ENCODE measurements around the gene MAP1A.

Gene MAP1A

DNA sequence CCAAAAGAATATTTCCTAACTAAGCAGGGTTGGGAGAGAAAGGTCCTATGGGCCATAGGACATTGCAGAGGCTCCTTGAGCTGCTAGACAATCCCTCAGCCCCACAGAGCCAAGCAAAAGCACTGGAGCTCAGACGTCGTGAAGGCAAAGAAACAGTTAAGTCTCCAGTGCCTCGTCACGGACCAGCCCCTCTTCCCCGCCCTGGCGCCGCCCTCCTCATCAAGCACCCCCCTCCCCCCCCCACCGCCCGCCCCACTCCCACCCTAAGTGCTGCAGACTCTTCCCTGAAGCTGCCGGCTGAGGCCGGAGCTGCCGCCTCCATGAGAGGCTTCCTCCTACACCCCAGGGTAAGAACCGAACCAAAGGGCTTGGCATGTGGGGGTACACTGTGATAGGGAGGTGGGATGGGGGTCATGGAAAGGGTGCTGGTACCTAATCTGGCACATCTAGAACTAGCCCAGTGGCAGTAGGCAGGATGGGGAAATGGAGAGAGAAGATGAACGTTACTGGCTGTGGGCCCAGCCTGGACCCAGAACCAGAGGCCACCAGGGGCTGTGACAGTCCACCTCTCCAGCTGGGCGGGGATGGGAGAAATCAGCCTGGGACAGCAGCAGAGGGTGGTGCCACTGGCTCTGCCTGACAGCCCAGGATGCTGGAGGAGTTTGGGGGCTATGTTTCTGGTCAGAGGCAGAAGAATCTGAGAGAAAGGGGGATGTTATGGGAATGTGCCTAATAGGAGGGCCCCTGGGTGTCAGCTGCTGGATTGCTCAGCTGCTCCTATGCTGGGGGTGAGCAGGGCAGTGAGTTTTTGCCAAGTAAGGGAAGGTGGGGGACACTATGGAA lies at the start of gene MAP1A:
Gene MAP1A, plus strand, starts transcription at position 255 of the 843 bp plus-strand sequence. CDS start 3,866 bp downstream, outside the sequence.
- no peak for DNase-seq

DNA sequence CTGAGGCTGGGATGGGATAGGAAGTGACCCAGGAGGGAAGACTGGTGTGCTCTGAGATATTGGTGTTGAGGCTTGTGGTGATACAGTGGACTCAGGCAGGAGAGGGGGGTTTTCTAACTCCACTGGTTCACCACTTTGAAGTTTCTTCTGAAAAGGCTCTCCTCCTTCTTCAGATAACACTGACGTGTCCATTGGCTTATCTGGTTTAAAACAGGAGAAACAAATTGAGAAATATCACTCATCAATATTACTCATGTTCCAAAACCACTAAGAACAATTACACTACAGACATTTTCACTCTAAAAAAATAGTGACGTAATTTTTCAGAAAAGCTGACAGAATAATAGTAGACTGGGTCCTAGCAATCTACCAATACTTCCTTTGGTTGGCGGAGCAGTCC lies 47.5 kb upstream of the MAP1A start:
- DNase-seq: no peak

DNA sequence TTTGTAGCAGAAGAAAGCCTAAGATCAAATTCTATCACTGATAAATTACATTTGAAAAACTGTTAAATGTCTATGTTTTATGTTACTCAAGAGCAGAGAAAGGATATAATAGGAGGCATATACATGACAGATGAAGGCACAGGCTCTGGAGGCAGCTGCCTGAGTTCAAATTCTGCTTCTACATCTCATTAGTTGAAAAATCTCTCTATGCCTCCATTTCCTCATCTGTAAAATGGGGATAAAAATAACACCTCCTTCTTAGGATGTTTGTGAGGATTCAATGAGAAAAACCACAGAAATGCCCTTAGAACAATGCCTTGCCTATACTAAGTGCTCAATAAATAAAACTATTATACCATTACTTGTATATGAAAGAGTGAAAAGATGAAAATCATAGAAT lies 45.4 kb upstream of the MAP1A start:
- DNase-seq: no peak

DNA sequence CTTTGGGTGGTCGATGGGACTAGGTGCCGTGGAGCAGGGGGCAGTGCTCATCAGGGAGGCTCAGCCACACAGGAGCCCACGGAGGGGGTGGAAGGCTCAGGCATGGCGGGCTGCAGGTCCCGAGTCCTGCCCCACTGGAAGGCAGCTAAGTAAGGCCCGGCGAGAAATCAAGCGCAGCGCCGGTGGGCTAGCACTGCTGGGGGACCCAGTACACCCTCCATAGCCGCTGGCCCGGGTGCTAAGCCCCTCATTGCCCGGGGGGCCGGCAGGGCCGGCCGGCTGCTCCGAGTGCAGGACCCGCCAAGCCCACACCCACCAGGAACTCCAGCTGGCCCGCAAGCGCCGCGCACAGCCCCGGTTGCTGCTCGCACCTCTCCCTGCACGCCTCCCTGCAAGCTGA lies 43.5 kb upstream of the MAP1A start:
- no peak for DNase-seq

DNA sequence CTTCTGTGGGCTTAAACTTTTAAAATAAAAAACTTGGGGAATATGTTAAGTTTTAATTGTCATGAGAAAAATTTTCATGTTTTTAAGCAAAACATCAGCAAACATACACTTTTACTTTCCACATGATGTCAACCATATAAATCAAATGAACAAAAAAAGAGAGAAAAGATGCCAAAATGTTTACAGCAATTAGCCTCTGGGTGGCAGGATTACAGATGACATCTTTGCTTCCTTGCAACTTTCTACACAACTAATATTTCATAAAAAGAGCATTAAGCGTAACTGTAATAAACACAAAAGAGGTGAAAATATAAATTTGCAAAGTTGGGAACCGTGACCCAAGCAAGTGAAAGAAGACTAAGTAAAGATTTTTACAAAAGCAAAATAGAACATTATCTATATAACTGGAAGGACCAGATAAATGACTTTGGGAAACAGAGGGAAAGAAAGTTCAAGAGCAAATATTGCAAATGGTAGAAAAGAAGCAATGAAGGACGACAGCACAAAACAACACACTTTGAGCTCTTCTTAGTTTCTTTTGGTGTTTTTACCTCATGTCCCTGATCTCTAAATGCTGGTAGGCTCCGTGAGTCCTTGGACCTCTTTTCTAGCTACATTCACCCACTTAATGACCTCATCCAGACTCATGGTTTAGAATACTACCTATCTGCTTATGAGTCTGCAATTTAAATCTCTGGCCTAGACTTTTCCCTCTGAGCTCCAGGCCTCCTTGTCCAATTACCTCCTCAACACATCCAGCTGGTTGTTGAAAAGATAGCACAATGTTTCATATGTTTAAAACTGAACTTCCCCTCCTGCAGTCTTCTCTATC lies 33.9 kb upstream of the MAP1A start:
- DNase-seq: no peak

DNA sequence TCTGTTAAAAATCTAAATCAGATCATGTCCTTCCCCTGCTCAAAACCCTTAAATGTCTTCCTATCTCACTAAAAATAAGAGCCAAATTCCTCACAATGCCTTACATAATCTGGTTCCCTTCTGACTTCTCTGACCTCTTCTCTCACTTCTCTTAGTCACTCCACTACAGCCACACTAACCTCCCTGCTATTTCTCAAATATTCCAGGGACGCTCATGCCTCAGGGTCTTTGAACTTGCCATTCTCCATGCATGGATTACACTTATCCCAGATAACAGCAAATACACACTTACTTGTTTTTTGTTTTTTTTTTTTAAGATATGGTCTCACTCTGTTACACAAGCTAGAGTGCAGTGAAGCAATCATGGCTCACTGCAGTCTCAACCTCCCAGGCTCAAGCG lies 33.0 kb upstream of the MAP1A start:
- no peak for DNase-seq

DNA sequence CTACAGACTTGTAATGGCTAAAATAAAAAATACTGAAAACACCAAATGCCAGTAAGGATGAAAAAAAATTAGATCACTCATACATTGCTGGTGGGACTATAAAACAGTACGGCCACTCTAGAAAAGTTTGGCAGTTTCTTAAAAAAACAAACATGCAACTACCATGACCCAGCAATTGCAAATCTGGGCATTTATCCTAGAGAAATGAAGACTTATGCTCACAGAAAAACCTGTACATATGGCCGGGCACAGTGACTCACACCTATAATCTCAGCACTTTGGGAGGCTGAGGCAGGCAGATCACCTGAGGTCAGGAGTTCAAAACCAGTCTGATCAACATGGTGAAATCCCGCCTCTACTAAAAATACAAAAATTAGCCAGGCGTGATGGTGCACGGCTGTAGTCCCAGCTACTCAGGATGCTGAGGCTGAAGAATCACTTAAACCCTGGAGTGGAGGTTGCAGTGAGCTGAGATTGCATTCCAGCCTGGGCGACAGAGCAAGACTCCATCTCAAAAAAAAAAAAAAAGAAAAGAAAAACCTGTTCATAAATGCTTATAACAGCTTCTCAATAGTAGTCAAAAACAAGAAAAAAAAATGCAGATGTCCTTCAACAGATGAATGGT lies 30.0 kb upstream of the MAP1A start:
- no peak for DNase-seq

DNA sequence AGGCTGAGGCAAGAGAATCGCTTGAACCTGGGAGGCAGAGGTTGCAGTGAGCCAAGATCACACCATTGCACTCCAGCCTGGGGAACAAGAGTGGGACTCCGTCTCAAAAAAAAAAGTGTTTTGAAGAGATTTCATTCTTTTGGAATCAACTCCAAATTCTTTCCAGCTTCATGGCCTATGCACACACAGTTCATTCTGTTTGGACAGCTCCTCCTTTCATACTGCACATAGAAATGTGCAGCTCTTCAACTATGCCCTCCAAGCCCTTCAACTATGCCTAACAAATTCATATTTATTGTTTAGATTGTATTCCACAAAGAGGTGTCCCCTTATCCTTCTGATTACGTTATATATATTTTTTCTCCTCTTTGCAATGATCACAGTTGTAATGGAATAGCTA lies 28.6 kb upstream of the MAP1A start:
- DNase-seq: no peak

DNA sequence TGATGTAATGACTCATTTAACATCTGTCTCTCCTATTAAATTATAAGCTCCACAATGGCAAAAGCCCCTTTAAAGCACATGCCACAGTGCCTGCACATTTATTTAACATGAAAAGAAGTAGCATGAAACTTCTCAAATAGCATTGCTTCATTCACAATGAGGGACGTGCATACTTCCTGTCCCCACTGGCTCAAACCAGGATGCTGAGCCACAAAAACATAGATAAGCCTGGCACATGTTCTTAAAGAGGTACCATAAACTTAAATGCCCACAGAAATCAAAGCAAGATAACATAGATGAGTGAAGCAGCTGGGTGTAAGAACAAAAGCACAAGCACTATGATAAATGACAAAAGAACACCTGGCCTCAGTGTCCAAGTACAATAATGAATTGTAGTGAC lies 28.2 kb upstream of the MAP1A start:
- DNase-seq: no peak

DNA sequence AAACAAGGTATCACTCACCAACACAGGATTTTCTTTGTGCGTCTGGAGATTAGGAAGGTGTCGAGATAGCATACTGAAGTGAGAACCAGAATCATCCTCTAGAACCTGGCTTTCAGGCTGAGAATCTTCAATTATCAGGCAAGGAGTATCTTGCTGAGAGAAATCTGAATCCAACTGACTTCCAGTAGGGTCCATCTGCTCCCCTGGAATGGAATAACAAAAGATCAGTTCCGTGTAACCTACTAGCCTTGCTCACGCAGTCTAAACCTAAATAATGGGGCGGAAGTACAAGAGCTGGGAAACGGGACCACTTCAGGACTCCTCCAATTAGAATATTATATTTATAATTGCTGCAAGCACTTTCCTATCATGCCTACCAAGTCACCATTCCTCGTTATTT lies 25.1 kb upstream of the MAP1A start:
- no peak for DNase-seq

DNA sequence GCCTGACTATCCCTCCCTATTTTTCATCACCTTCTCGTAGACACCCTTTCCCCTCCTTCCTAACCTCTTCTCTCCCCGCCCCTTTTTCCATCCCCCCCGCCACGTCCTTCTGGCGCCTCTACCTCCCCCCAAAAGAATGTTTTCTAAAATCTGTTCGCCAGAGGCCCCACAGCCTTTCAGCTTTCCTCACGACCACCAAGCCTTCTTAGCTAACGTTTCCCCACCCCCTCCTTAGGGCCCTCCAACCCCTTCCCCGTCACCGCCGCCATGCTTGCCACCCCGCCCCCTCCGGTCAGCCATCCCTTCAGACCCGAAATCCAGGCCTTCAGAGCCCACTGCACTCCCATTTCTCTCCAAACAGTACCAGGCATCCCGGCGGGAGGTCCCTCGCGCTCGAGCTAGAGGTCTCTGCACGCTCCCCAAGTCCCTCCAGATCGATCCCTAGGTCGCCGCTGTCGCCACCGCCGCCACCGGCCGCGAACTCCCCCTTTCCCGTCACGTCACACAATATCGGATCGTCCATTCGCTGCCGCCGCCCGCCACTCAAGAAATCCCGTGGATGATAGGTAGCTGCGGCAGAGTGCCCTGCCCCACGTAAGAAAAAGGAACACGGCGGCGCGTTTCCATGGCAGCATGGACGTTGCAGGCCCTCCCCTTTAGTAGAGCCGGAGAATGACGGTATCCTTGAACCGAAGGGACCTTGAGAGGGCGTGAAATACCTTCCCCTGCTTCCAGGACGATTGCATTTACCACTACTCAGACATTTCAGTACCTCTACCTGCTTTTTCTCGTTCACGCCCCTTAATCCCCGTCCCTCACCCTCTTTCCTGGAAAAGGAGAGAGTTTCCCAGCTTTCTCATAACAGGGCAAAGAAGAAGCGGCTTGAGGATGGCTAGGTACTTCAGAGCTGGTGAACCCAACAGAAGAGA lies 24.5 kb upstream of the MAP1A start, which contains the start of gene TP53BP1:
Gene TP53BP1, minus strand, starts transcription at position 484 of the 929 bp plus-strand sequence. Its CDS starts 113 bp downstream, at position 371.
- peak; percentile 91 to 96 for DNase-seq

DNA sequence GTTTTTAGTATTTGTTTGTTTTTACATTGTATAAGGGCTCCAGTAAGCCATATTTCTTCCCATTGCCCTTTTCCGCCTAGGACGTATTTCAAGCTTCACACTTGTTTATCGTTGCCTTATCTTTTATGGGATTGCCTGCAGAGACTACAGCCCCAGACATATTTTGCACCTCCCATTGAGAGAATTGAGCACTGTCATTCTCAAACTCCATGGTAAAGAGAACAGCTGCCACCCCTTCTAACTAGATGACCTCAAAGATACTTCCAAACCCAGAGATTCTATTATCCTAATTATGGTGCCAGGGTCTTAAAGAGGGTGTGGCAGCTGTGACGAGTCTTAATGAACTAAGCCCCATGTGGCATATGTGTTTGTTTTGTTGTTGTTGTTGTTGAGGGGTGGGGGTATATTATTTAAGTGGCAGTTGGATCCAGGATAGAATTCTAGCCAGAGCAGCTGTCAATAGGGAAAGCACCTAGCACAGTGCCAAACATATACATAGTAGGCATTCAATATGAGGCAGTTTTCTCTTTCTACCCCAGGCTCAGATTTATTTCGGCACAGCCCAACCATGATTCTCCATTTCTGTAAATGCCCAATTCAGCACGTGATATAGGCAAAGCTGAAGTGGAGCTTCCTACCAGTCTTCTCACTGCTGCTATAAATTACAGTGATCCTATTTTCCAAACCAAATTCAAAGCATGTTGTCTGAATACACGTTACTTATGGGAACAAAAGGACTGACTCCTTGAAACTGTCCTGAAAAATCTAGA lies 23.5 kb upstream of the MAP1A start:
- no peak for DNase-seq

DNA sequence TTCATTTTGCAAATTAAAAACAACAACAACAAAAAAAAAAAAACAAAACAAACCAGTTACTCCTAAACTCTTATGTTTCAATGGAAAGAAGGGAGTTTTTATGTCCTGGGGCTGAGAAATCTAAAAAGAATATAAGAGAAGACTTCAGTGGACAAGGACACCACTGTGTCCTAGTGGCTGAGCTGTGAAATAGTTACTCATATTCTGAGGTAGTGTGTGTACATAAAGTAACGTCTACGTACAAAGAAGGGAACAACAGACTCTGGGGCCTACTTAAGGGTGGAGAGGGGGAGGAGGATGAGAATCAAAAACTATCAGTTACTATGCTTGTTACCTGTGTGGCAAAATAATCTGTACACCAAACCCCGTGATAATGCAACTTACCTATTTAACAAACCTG lies 18.4 kb upstream of the MAP1A start:
- no peak for DNase-seq

DNA sequence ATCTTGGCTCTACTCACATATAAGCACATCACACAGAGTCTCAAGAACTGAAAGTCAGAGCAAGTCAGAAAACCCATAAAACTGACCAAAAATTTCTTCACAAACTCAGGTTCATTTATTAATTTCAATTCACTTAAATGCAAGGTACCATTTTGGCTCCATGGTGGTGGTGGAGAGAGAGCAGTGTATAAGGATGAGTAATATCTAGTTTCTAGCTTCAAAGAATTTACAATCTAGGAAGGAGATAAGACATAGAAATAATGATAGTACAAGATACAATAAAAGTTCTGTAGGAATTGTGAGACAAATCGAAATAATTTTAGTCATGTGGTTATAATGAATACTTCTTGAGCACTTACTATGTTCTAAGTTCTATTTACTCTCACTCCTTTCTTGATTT lies 17.8 kb upstream of the MAP1A start:
- DNase-seq: no peak

DNA sequence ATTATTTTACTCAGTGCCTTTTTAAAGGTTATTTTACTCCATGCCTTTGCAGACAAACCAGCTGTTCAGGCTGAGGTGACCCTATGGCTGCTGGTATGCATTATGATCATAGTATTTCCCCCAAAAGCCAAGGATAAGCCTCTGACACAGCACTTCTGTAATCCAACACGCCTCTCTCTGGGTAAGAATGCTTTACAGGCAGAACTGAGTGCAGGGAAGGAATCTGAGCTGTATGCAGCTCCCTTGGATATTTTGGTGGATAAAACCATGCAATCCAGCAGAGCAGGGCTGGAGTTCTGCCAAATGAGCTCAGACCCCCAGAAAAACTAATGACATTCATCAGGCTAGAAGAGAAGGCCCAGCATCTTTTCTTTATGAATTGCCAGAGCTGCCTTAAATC lies 11.7 kb upstream of the MAP1A start:
- no peak for DNase-seq

DNA sequence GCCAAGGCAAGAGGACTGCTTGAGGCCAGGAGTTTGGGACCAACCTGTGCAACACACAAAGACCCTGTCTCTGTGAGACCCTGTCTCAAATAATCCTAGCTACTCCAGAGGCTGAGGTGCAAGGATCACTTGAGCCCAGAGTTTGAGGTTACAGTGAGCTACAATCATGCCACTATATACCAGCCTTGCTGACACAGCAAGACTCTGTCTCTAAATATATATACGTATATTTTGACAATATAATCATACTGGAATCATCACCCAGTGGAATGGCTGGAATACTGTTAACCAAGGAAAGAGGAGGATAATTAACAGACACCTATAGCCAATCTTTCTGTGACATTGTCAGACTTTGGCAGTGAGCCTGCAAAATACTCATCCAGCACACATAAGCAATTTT lies 9.0 kb upstream of the MAP1A start:
- DNase-seq: no peak

DNA sequence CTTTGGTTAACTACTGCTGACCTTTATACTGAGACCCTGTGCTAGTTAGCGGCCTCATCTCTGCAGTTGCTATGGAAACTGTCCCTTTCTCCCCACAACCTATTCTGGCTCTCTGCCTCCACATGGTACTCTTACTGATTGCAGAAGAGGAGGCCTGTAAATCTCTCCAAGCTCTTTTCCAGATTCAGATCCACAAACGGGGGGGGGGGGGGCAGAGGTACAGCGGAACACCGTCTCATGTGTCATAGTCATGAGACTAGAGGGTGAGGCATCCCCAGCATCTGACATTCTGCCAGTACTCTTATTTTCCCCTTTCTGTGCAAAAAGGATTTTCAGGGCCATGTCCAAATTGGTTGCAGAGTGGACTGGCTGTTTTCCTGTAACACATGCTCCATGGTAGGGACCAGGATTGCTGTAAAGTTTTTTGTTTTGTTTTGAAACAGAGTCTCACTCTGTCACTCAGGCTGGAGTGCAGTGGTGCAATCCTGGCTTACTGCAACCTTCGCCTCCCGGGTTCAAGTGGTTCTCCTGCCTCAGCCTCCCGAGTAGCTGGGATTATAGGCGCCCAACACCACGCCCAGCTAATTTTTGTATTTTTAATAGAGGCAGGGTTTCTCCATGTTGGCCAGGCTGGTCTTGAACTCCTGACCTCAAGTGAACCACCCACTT lies 8.3 kb upstream of the MAP1A start:
- peak in 1 of 2 donors; percentile 30 for DNase-seq

DNA sequence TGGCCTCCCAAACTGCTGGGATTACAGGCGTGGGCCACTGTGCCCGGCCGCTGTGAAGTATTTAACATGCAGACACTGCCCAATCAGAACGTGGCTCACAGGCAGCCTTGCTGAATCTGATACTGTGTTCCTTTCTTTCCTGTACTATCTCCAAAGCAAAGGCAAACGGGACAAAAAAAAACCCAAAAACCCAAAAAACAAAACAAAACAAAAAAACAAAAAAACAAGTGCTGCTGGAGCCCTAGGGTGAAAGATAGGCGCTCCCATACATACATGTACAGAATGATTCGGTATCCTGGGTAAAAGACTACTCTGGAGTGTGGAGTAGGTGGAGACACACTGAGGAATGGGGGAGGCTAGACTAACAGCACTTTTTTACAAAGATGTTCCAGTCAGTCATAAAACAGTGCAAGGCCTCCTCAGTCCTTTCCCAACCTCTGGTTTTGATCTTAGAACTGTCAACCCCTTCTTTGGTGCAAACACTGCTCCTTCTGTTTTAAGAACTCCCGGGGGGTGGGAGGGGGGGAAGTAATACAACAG lies 7.7 kb upstream of the MAP1A start:
- no peak for DNase-seq

DNA sequence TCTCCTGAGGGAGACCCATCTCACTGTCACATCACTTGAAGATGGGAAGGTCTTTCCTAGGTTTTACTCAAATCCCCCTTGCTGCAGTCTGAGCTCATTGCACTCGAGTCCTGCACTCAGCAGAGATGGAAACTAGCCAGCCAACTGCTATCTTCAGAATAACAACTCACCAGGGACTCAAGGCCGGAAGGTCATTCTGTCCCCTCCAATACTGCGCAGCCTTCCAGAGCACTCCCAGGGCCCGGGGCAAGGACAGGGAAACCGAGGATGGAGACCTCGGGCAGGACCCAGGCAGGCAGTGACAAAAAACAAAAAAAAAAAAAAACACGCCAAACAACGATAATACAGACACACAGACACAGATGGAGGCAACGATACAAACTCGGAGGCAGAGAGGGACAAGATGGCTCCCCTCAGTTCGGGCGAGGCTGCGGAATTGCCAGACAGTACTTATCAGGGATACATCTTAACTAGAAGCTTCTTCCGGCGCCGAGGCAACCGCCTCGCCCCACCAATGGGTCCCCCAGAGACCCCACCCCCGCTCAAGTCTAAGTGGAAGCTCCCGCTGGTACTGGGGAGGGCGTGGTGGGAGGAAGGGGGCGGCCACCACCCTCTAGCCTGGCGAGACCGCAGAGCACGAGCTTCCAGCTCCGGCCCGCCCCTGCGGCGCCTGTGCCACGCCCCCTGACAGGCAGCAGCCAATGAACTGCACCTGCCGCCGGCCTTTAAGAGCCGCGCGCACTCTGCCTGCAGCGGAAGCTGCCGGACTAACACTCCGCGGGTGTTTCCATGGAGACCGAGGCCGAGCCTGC lies 7.0 kb upstream of the MAP1A start:
- peak; percentile 96 for DNase-seq
